Epithelial cell of esophagus (primary cell): ENCODE results near the gene USP35.

Experiments used
- DNase-seq: peaks from one replicate; pipeline ENCODE4 v3.0.0; 2010; ENCODE audit warnings: low read depth
- H3K4me3 ChIP-seq: 2 replicates; pipeline ENCODE4 v1.5.1; 2011; ENCODE audit warnings: mild to moderate bottlenecking, low read length, control low read depth
- TF ChIP-seq, protein P1 (sequence below): IDR thresholded peaks from 2 replicates; pipeline ENCODE4 v1.5.1; 2011; ENCODE audit warnings: low read depth, mild to moderate bottlenecking, low read length, control low read depth, inconsistent platforms; ENCODE audit not compliant: insufficient read depth; ENCODE audit errors: missing control alignments

Gene USP35

GRCh38 chr11:78192223-78192719 lies 3.6 kb downstream of the USP35 start:
- TF ChIP-seq, protein P1, sequence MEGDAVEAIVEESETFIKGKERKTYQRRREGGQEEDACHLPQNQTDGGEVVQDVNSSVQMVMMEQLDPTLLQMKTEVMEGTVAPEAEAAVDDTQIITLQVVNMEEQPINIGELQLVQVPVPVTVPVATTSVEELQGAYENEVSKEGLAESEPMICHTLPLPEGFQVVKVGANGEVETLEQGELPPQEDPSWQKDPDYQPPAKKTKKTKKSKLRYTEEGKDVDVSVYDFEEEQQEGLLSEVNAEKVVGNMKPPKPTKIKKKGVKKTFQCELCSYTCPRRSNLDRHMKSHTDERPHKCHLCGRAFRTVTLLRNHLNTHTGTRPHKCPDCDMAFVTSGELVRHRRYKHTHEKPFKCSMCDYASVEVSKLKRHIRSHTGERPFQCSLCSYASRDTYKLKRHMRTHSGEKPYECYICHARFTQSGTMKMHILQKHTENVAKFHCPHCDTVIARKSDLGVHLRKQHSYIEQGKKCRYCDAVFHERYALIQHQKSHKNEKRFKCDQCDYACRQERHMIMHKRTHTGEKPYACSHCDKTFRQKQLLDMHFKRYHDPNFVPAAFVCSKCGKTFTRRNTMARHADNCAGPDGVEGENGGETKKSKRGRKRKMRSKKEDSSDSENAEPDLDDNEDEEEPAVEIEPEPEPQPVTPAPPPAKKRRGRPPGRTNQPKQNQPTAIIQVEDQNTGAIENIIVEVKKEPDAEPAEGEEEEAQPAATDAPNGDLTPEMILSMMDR = no peak
- no peak for DNase-seq
- H3K4me3 ChIP-seq = no peak overlapping the region

DNA sequence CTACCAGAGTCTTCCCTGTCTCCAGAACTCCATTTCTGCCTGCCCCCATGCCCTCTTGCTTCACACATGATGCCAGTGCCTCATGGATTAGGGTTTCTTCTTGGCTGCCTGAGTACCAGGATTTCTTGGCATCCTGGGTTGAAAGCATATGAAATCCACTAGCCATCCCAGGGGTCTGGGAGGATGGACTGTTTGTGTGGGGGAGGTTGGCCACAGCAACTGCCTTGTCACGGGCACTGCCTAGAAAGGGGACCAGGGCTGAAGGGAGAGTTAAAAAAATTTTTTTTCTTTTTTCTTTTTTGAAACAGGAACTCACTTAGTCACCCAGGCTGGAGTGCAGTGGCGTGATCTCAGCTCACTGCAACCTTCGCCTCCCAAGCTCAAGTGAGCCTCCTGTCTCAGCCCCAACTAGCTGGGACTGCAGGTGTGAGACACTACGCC lies 4.2 kb downstream of the USP35 start:
- DNase-seq = no peak
- TF ChIP-seq, protein P1 = no peak

GRCh38 chr11:78193806-78194205 lies 5.1 kb downstream of the USP35 start:
- DNase-seq = no peak
- TF ChIP-seq, protein P1 = no peak
- no peak overlapping the region for H3K4me3 ChIP-seq

More for the DNA sequence above, 4.2 kb downstream of the USP35 start:
- no peak overlapping the region for H3K4me3 ChIP-seq

DNA sequence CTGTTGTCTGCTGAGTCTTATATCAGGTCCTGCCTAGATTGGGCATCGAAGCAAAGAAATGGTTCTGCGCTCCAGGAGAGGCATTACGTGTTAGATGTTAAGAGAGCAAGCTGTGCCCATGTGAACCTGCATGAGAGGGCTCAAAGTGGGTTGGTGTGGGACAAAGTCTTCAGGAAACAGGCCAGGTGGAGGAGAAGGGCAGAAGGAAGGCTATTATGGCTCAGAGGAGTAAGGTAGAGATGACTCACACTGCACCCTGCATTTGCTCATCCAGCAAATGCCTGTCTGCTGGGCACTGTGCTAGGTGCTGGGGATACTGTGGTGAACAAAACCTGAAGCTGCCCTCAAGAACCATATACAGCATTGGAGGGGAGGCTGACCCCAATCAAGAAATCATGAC lies 5.8 kb downstream of the USP35 start:
- no peak overlapping the region for H3K4me3 ChIP-seq
- peak; percentile 69 for DNase-seq
- TF ChIP-seq, protein P1 = no peak

GRCh38 chr11:78195917-78196560 lies 7.3 kb downstream of the USP35 start:
- TF ChIP-seq, protein P1 = no peak
- DNase-seq = no peak
- H3K4me3 ChIP-seq = no peak overlapping the region

- DNase-seq = no peak
- TF ChIP-seq, protein P1 = no peak
- no peak overlapping the region for H3K4me3 ChIP-seq
Observed at GRCh38 chr11:78196661-78197091, 8.0 kb downstream of the USP35 start.

GRCh38 chr11:78197816-78198215 lies 9.1 kb downstream of the USP35 start:
- H3K4me3 ChIP-seq = no peak overlapping the region
- TF ChIP-seq, protein P1 = no peak
- no peak for DNase-seq
